Keratinocyte (primary cell): ENCODE measurements around the gene SLC29A2.

Experiments used
- EZH2 ChIP-seq: IDR thresholded peaks from one replicate; pipeline ENCODE4 v1.6.1; 2012; ENCODE audit warnings: inconsistent platforms, mild to moderate bottlenecking, low read length, moderate library complexity
- TF ChIP-seq, protein P1 (sequence below), 3 experiments: IDR thresholded peaks in 1 of 3; conservative IDR thresholded peaks in 1 of 3; optimal IDR thresholded peaks in 1 of 3; 2 replicates in 2 of 3; 3 replicates in 1 of 3; pipeline versions ENCODE3 to v1.5.1; 2011; ENCODE audit warnings: low read length in 3 of 3, mild to moderate bottlenecking in 3 of 3, moderate library complexity in 2 of 3, control low read depth in 1 of 3, inconsistent platforms in 1 of 3; ENCODE audit not compliant: insufficient read depth in 2 of 3; ENCODE audit errors: extremely low read depth in 1 of 3

DNA sequence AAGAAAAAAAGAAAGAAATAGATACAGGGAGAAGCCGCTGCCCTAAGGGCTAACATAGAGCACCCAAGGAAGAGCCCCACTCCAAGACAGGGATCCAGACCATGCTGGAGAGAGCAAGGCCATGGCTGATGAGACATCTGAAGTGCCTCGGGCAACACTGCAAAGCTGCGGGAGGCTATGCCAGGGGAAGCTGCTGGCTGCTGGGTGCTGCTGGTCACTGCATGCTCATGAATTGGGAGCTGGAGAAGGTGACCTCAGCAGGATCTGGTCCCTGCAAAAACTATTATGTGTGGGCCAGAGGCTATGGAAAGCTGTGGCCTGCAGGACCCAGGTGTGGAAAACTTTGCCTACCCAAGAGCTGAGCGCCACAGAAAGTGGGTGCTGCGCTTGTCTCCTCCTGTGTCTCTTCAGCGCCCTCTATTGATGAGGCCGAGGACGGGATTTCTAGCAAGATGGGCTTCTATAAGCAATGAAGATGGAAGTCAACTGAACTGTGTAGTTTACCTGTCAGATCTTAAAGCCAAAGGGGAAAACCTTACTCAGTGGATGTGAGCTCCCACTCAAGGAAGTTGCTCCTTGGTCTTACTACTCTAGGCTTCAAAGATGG is 17.3 kb upstream of the SLC29A2 start:
- TF ChIP-seq, protein P1, sequence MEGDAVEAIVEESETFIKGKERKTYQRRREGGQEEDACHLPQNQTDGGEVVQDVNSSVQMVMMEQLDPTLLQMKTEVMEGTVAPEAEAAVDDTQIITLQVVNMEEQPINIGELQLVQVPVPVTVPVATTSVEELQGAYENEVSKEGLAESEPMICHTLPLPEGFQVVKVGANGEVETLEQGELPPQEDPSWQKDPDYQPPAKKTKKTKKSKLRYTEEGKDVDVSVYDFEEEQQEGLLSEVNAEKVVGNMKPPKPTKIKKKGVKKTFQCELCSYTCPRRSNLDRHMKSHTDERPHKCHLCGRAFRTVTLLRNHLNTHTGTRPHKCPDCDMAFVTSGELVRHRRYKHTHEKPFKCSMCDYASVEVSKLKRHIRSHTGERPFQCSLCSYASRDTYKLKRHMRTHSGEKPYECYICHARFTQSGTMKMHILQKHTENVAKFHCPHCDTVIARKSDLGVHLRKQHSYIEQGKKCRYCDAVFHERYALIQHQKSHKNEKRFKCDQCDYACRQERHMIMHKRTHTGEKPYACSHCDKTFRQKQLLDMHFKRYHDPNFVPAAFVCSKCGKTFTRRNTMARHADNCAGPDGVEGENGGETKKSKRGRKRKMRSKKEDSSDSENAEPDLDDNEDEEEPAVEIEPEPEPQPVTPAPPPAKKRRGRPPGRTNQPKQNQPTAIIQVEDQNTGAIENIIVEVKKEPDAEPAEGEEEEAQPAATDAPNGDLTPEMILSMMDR (optimal IDR thresholded peaks at IDR 0.05 in 1 of 3, IDR thresholded peaks at IDR 0.05 in 1 of 3, conservative IDR thresholded peaks at IDR 0.05 in 1 of 3; ENCODE audit: extremely low read depth in 1 of 3, insufficient read depth in 2 of 3, low read length in 3 of 3): peak; percentile 79 to 94 (median 91)
- TF ChIP-seq EZH2: no peak
